GM18909 (cell line): ENCODE measurements around the gene KRT31.
"Not testable (repeated sequence)": the region's sequence is repeated elsewhere in the genome, so short reads cannot be mapped to it uniquely, and the experiment has no call there.

ENCODE experiments used
- ATAC-seq: cut with Tn5 transposase; IDR thresholded peaks from one replicate; pipeline ENCODE4 v1.9.1; 2021; ENCODE audit warnings: mild to moderate bottlenecking; ENCODE audit not compliant: unreplicated experiment, poor library complexity

Gene KRT31

DNA sequence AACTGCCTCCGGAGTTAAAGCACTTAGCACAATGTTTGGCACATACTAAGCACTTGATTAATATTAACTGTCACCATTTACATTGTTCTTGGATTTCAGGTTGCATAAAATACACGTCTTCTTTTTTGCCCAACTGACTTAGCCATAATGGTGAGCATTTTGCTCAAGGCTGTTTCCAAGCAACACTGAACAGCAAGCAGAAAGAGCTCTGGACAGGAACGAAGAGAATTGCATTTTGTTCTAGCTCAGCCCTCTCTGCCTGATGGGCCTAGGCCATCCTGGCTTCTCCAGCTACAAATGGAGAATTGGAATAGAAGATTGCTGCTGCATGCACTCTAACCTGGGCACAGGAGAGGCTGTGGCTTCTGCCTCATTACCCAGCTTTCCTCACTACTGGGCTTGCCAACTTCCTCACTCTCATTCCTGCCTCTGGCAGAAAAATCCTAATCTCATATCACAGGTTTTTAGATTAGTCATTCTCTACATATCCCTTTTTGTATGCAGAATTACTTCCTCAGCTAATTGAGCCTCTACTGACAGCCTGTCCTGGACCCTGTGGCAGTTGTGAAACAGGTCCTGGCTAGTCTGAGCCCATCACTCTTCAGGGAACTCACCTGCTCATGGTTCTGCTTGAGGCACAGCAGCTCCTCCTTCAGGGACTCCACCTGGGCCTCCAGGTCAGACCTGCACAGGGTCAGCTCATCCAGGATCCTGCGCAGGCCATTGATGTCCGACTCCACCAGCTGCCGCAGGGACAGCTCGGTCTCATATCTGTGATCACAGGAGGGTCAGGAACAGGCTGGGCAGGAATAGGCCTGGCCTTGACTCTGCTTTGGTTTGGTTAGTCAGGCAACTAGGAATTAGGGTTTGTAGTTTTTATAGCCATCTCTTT, 49.3 kb downstream of the KRT31 start:
- ATAC-seq: no peak

DNA sequence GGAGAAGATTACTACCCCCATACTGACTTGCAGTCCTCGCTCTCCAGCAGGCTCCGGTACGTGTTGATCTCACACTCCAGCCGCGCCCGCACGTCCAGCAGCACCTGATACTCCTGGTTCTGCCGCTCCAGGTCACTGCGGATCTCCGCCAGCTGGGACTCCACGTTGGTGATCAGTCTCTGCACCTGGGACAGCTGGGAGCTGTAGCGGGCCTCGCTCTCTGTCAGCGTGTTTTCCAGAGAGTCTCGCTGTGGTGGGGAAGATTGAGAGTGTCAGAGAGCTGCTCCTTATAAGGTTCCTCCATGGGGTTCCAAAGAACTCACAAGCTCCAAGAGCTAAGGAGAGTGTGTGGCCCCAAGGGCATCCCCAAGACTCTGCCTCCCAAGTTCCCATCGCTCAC, 51.0 kb downstream of the KRT31 start:
- not testable (repeated sequence) for ATAC-seq

DNA sequence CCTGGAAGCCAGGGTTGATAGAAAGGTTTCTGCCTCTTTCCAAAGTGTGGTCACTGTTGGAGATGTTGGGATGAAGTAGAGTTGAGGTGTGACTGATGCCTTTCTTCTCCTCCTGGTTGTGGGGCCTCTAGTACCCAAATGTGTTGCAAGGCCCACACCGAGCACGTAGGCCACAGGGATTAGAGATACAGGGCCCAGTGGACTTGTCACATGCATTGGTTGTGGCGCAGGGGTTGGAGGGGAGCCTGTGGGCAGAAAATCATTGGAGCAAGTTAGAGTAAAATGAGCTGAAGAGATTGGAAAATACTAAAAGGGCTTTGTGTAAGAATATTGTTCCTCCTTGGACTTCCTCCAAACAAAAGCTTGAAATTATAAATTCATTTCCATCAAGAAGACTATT, 51.4 kb downstream of the KRT31 start:
- ATAC-seq: no peak
